Heart left ventricle (tissue), 13 donors: Measurements from ENCODE around the gene RFC3.

Source experiments
- CTCF ChIP-seq, 12 donors: fragments of 200-600 bp; sonication (generic) in 4 of 12; IDR thresholded peaks; one replicate each; pipeline versions ENCODE4 v1.5.0 to v1.8.0; 2018 to 2022; ENCODE audit warnings: antibody characterized with exemption in 12 of 12, mild to moderate bottlenecking in 5 of 12
- POLR2A ChIP-seq, 2 donors: fragments of 450-650 bp; IDR thresholded peaks; one replicate each; pipeline ENCODE4 v1.6.1; 2017; ENCODE audit warnings: antibody characterized with exemption in 2 of 2, mild to moderate bottlenecking in 2 of 2, moderate library complexity in 2 of 2
- donor health status: ischemic (EF 13 %, LVEDD 7.1; RV severe dilation, severe dysfunction).
- donor health status: DM: no; HTN: yes; CAD: no.
- donor health status: DM: no; HTN: no; CAD: no.
- donor health status: ischemic (EF 25% LVEDD 6.9; RV normal size, moderate dysfunction).
- donor health status: ischemic (EF 25% LVEDD 5.7; RV mildly dilated, moderate dysfunction).
- donor health status: ischemic (EF 35%, LVEDD 5.7; RV mildly dilated, moderate dysfunction).
- donor health status: nonischemic (EF 11% LVEDD 7.7; RV severe dilation, severe dysfunction).
- donor health status: DM: yes; HTN: yes; CAD: no.
- donor health status: PGD.
- donor health status: ischemic (EF 29% LVEDD 5.4; RV normal size, mild dysfunction).
- donor health status: nonischemic (EF 23%, LVEDD 6.1; RV moderate dilation, normal function).

DNA sequence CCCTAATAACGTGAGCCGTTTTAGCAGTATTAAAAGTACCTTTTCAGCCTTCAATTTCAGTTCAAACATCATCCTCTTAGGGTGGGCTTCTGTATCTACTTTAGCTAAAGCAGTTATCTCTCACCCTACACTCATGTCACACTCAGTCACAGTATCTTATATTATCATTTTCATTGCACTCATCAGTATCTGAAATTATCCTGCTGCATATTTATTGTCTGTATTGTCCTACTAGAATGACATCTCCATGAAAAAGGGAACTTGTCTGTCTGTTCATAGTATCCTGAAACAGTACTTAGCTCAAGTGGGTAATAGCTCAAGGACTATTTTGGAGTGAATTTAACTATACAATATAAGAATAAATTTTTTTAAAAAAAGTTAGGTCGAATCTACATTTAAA is 19.9 kb upstream of the RFC3 start:
- TF ChIP-seq POLR2A (IDR thresholded peaks at IDR 0.05): no peak
- no peak for TF ChIP-seq CTCF (IDR thresholded peaks at IDR 0.05)
